ENCODE measurements around the gene WIPF1.
"Not testable (repeated sequence)": the region's sequence is repeated elsewhere in the genome, so short reads cannot be mapped to it uniquely, and the experiment has no call there.

Gene WIPF1

GRCh38 chr2:174572556-174572955 lies 25.0 kb downstream of the WIPF1 start:
- in situ Hi-C loops (cut with MboI; ENCODE audit: low sequenced_read_pairs): no loop called here

- in situ Hi-C loops (cut with MboI; ENCODE audit: low sequenced_read_pairs): no loop called here
These were observed 25.8 kb downstream of the WIPF1 start for GRCh38 chr2:174571669-174572323.

- in situ Hi-C loops (cut with MboI; ENCODE audit: low sequenced_read_pairs): no loop called here
These were observed 27.2 kb downstream of the WIPF1 start for GRCh38 chr2:174570318-174570958.

GRCh38 chr2:174569678-174570077 lies 27.9 kb downstream of the WIPF1 start:
- in situ Hi-C loops (cut with MboI; ENCODE audit: low sequenced_read_pairs): no loop called here

- in situ Hi-C loops (cut with MboI; ENCODE audit: low sequenced_read_pairs): no loop called here
These were observed 29.2 kb downstream of the WIPF1 start for GRCh38 chr2:174568425-174568824.

- in situ Hi-C loops (cut with MboI; ENCODE audit: low sequenced_read_pairs): no loop called here
These were observed 30.7 kb downstream of the WIPF1 start for GRCh38 chr2:174566871-174567270.

- in situ Hi-C loops (cut with MboI; ENCODE audit: low sequenced_read_pairs): no loop called here
These were observed 33.9 kb downstream of the WIPF1 start for GRCh38 chr2:174563530-174564282.

- in situ Hi-C loops (cut with MboI; ENCODE audit: low sequenced_read_pairs): no loop called here
These were observed 35.6 kb downstream of the WIPF1 start for GRCh38 chr2:174561972-174562370.

- in situ Hi-C loops (cut with MboI; ENCODE audit: low sequenced_read_pairs): no loop called here
These were observed 36.2 kb downstream of the WIPF1 start for GRCh38 chr2:174561283-174561971.

- in situ Hi-C loops (cut with MboI; ENCODE audit: low sequenced_read_pairs): no loop called here
These were observed 36.9 kb downstream of the WIPF1 start for GRCh38 chr2:174560737-174561136.

- in situ Hi-C loops (cut with MboI; ENCODE audit: low sequenced_read_pairs): no loop called here
These were observed 41.6 kb downstream of the WIPF1 start for GRCh38 chr2:174555998-174556397.

- in situ Hi-C loops (cut with MboI; ENCODE audit: low sequenced_read_pairs): no loop called here
These were observed 43.0 kb downstream of the WIPF1 start for GRCh38 chr2:174554529-174555150.

- in situ Hi-C loops (cut with MboI; ENCODE audit: low sequenced_read_pairs): no loop called here
These were observed 43.7 kb downstream of the WIPF1 start for GRCh38 chr2:174553811-174554493.

GRCh38 chr2:174552880-174553279 lies 44.7 kb downstream of the WIPF1 start:
- in situ Hi-C loops (cut with MboI; ENCODE audit: low sequenced_read_pairs): no loop called here

- in situ Hi-C loops (cut with MboI; ENCODE audit: low sequenced_read_pairs): no loop called here
These were observed 45.9 kb downstream of the WIPF1 start for GRCh38 chr2:174551697-174552096.

GRCh38 chr2:174548646-174549045 lies 49.0 kb downstream of the WIPF1 start:
- in situ Hi-C loops (cut with MboI; ENCODE audit: low sequenced_read_pairs): not testable (repeated sequence)

GRCh38 chr2:174548021-174548420 lies 49.6 kb downstream of the WIPF1 start:
- in situ Hi-C loops (cut with MboI; ENCODE audit: low sequenced_read_pairs): not testable (repeated sequence)

- in situ Hi-C loops (cut with MboI; ENCODE audit: low sequenced_read_pairs): no loop called here
These were observed 50.8 kb downstream of the WIPF1 start for GRCh38 chr2:174546519-174547506.

GRCh38 chr2:174545240-174545639 lies 52.4 kb downstream of the WIPF1 start:
- in situ Hi-C loops (cut with MboI; ENCODE audit: low sequenced_read_pairs): no loop called here

All from HL-60/S4 treated with phorbol 12-myristate 13-acetate at 8.2 ng/mL for 4 days and 3 days (cell line).